Measurements from ENCODE around the gene P3H3.

DNA sequence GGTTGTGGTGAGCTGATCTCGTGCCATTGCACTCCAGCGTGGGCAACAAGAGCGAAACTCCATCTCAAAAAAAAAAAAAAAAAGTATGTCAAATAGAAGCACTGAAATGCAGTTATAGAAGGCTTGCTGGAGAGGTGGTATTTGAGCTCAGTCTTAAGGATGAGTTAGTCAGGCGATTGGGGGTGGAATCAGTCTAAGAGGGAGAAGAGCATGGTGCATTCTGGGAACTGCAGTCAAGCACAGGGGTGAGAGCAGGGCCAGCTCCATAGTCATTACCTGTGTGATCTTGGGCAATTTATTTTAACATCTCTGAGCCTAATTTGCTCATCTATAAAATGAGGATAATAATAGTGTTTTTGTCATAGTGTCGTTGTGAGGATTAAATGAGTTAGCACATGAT, 6.7 kb downstream of the P3H3 start:
- TF ChIP-seq, protein P1, sequence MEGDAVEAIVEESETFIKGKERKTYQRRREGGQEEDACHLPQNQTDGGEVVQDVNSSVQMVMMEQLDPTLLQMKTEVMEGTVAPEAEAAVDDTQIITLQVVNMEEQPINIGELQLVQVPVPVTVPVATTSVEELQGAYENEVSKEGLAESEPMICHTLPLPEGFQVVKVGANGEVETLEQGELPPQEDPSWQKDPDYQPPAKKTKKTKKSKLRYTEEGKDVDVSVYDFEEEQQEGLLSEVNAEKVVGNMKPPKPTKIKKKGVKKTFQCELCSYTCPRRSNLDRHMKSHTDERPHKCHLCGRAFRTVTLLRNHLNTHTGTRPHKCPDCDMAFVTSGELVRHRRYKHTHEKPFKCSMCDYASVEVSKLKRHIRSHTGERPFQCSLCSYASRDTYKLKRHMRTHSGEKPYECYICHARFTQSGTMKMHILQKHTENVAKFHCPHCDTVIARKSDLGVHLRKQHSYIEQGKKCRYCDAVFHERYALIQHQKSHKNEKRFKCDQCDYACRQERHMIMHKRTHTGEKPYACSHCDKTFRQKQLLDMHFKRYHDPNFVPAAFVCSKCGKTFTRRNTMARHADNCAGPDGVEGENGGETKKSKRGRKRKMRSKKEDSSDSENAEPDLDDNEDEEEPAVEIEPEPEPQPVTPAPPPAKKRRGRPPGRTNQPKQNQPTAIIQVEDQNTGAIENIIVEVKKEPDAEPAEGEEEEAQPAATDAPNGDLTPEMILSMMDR (IDR thresholded peaks at IDR 0.05), result no peak
- TF ChIP-seq POLR2A (IDR thresholded peaks at IDR 0.05), result no peak

Measured in testis (tissue), 2 donors.